T-helper 17 cell (primary cell): Measurements from ENCODE around the gene DBN1. TPM values are rescaled to one million over a fixed set of nuclear protein-coding genes. Genes with fewer than 3 reads are reported as not detected.

Experiments used
- ATAC-seq: fragments of 150-1000 bp; cut with Tn5 transposase; 2 replicates; pipeline ENCODE4 v1.10.0; 2021; ENCODE audit warnings: mild to moderate bottlenecking, moderate library complexity
- DNase-seq, 3 donors: peaks; one replicate each; pipeline versions ENCODE4 v3.0.0 to v3.0.0-alpha.2; 2020 to 2021
- H3K9me3 ChIP-seq: one replicate; pipeline ENCODE4 v1.7.0; 2013; ENCODE audit warnings: low read length, mild to moderate bottlenecking; ENCODE audit not compliant: control insufficient read depth, poor library complexity, severe bottlenecking
- H3K27ac Mint-ChIP-seq: one replicate; pipeline ENCODE4 v1.8.0; 2022; ENCODE audit warnings: mild to moderate bottlenecking, moderate library complexity, mixed read lengths
- H3K27me3 Mint-ChIP-seq: one replicate; pipeline ENCODE4 v1.8.0; 2022; ENCODE audit warnings: mixed read lengths
- H3K36me3 Mint-ChIP-seq: one replicate; pipeline ENCODE4 v1.8.0; 2022; ENCODE audit warnings: low read depth, mixed read lengths
- H3K4me1 Mint-ChIP-seq: one replicate; pipeline ENCODE4 v1.8.0; 2022; ENCODE audit warnings: mild to moderate bottlenecking, mixed read lengths
- H3K4me3 Mint-ChIP-seq: one replicate; pipeline ENCODE4 v1.8.0; 2022; ENCODE audit warnings: mild to moderate bottlenecking, moderate library complexity, mixed read lengths
- total RNA-seq, 4 donors: library from RNA in 2 of 4; stranded (reverse) in 2 of 4; gene quantifications; one replicate each; pipeline ENCODE4 v1.2.3 and lab custom pipeline; 2022 to 2026

Gene DBN1
- total RNA-seq, 2 donors from 2014 or later = 1.2 to 5.0 TPM

DNA sequence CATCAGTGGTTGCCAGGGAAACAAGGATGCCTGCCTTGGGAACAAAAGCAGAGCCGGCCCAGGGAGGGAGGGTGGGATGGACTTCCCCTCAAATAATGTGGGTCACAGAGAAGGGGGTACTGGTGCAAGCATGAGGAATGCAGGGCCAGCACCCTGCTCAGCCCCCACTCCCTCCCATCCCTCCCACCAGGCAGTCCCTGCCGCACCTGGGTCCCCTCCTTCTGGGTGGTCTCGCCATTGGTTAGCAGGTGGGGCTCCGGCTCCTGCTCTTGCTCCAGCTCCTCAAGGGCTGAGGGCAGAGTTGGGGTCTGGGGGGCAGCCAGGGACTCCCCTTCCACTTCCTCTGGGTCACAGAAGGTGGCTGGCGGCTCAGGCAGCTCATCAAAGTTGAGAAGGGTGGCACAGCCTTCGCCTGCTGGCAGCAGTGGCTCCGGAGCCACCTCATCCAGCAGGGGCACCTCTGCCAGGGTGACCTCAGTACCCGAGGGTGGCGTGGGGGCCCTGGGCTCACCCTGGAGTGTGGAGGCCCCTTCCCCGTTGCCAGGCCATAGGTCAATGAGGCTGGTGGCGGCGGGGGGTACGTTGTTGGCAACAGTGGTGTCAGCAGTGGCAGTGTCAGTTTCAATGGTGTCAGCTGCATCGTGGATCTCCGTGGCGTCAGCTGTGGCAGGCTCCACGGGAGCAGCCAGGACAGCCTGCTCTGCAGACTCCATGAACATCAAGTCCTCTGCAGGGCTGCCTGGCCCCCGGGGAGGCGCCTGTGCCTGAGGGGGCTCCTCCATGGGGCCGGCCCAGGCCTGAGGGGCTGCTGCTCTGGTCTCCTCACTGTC, 15.4 kb downstream of the DBN1 start:
- DNase-seq (no peak), ATAC-seq (no peak)
- Mint-ChIP-seq H3K27me3 (no peaks in the 10 kb centered on the region), H3K27ac (no peak overlapping the region), H3K4me1 (peaks cover 30% of the 10 kb centered on the region), H3K4me3 (peak overlapping the region; percentile 62), H3K36me3 (no peaks in the 10 kb centered on the region)
- H3K9me3 ChIP-seq = no peaks in the 10 kb centered on the region

GRCh38 chr5:177456976-177457851, 16.2 kb downstream of the DBN1 start:
- DNase-seq = peak in 2 of 3 donors; percentile 38 to 41
- peak overlapping the region; percentile 62 for H3K4me3 Mint-ChIP-seq
- ATAC-seq = peak; percentile 27
- no peaks in the 10 kb centered on the region for H3K27me3 Mint-ChIP-seq
- H3K9me3 ChIP-seq = no peaks in the 10 kb centered on the region
- no peaks in the 10 kb centered on the region for H3K36me3 Mint-ChIP-seq
- peaks cover 33% of the 10 kb centered on the region for H3K4me1 Mint-ChIP-seq
- H3K27ac Mint-ChIP-seq = peak overlapping the region; percentile 95

GRCh38 chr5:177456591-177456964, 16.9 kb downstream of the DBN1 start:
- peak overlapping the region; percentile 95 for H3K27ac Mint-ChIP-seq

DNA sequence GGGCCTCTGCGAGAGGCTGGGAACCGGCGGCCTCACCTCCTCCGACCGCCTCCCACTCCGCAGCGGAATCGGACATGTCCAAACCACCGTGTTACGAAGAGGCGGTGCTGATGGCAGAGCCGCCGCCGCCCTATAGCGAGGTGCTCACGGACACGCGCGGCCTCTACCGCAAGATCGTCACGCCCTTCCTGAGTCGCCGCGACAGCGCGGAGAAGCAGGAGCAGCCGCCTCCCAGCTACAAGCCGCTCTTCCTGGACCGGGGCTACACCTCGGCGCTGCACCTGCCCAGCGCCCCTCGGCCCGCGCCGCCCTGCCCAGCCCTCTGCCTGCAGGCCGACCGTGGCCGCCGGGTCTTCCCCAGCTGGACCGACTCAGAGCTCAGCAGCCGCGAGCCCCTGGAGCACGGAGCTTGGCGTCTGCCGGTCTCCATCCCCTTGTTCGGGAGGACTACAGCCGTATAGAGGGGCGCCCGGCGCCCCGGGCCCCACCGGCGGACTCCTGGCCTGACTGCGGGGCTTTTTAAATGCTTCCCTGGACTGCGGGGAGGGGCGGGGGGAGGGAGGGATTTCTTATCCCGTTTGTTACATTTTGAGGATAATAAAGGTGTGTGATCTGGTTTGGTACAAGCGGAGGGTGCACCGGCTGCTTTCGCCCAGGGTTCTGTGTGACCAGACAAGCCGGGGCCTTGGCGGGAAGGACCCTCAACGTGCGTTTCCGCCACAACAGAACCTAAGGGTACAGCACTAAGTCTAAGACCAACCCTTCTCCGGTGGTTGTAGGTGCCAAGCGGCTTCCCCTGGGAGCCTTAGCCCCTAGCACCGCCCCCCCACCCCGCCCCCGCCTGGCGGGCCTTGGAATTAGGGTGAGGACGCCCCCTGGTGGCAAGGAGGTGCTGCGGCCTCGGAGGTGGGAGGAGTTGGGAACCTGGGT, 17.5 kb downstream of the DBN1 start:
- H3K36me3 Mint-ChIP-seq = no peaks in the 10 kb centered on the region
- peak; percentile 29 for ATAC-seq
- no peaks in the 10 kb centered on the region for H3K27me3 Mint-ChIP-seq
- no peaks in the 10 kb centered on the region for H3K9me3 ChIP-seq
- peak; percentile 91 to 94 (median 92) for DNase-seq
- peak overlapping the region; percentile 95 for H3K27ac Mint-ChIP-seq
- peak overlapping the region; percentile 85 for H3K4me3 Mint-ChIP-seq
- H3K4me1 Mint-ChIP-seq = peaks cover 28% of the 10 kb centered on the region

More at GRCh38 chr5:177456591-177456964, 16.9 kb downstream of the DBN1 start:
- no peak for ATAC-seq
- no peaks in the 10 kb centered on the region for H3K36me3 Mint-ChIP-seq
- H3K27me3 Mint-ChIP-seq = no peaks in the 10 kb centered on the region
- H3K4me1 Mint-ChIP-seq = peaks cover 32% of the 10 kb centered on the region
- DNase-seq = no peak
- H3K4me3 Mint-ChIP-seq = peak overlapping the region; percentile 85
- no peaks in the 10 kb centered on the region for H3K9me3 ChIP-seq

DNA sequence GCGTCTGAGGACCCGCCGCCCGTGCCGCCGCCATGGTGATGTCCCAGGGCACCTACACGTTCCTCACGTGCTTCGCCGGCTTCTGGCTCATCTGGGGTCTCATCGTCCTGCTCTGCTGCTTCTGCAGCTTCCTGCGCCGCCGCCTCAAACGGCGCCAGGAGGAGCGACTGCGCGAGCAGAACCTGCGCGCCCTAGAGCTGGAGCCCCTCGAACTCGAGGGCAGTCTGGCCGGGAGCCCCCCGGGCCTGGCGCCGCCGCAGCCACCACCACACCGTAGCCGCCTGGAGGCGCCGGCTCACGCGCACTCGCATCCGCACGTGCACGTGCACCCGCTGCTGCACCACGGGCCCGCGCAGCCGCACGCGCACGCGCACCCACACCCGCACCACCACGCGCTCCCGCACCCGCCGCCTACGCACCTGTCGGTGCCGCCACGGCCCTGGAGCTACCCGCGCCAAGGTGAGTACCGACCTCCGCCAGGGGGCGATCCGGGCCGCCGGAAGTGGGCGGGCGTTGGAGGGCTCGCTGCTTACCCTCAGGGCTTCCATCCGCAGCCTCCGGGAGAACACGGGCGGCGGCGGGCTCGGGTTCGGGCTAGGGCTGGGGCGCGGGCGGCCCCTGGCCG, 18.3 kb downstream of the DBN1 start:
- H3K36me3 Mint-ChIP-seq = no peaks in the 10 kb centered on the region
- H3K4me1 Mint-ChIP-seq = peaks cover 32% of the 10 kb centered on the region
- H3K27me3 Mint-ChIP-seq = no peaks in the 10 kb centered on the region
- peak; percentile 69 for ATAC-seq
- no peaks in the 10 kb centered on the region for H3K9me3 ChIP-seq
- H3K4me3 Mint-ChIP-seq = peak overlapping the region; percentile 85
- peak overlapping the region; percentile 95 for H3K27ac Mint-ChIP-seq
- DNase-seq = peak; percentile 91 to 95 (median 92)

DNA sequence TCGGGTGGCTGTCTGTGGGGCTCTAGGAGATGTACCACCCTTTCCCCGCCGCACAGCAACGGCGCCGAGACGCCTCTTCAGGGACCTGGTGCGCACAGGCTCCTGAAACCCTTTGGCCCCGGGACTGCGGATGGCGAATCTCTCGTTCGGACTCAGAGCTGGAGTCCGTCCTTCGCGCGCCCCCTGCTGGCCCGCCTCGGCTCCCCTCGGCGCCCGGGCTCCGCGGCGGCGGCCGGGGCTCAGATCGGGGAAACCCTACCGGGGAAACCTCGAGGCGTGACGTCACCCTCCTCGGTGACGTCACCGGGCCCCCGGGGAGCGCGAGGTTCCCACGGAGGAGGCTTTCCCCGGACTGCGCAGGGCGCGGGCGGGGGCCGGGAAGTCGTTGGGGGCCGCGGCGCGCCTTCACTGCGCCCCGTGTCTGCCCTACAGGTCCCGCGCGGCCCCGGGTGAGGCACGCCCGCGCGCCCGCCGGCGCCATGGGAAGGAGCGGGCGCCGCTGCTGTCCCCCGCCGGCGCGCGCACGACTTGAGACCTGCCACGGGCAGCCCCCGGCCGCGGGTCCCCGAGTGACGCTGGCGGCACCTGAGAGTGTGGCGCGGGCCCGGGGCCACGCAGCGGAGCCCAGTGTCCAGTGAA, 18.9 kb downstream of the DBN1 start:
- H3K27me3 Mint-ChIP-seq = no peaks in the 10 kb centered on the region
- no peaks in the 10 kb centered on the region for H3K9me3 ChIP-seq
- H3K27ac Mint-ChIP-seq = peak overlapping the region; percentile 96
- H3K36me3 Mint-ChIP-seq = no peaks in the 10 kb centered on the region
- ATAC-seq = peak; percentile 63
- H3K4me1 Mint-ChIP-seq = peaks cover 35% of the 10 kb centered on the region
- peak; percentile 97 to 98 (median 97) for DNase-seq
- peak overlapping the region; percentile 85 for H3K4me3 Mint-ChIP-seq

GRCh38 chr5:177453852-177454396, 19.5 kb downstream of the DBN1 start:
- H3K4me1 Mint-ChIP-seq = peaks cover 35% of the 10 kb centered on the region
- DNase-seq (no peak), ATAC-seq (no peak)
- H3K36me3 Mint-ChIP-seq = no peaks in the 10 kb centered on the region
- H3K9me3 ChIP-seq = no peaks in the 10 kb centered on the region
- no peaks in the 10 kb centered on the region for H3K27me3 Mint-ChIP-seq
- peak overlapping the region; percentile 96 for H3K27ac Mint-ChIP-seq
- H3K4me3 Mint-ChIP-seq = peak overlapping the region; percentile 85

GRCh38 chr5:177452688-177453638, 20.5 kb downstream of the DBN1 start:
- no peaks in the 10 kb centered on the region for H3K9me3 ChIP-seq
- Mint-ChIP-seq H3K36me3 (no peaks in the 10 kb centered on the region), H3K4me3 (peak overlapping the region; percentile 53), H3K27me3 (no peaks in the 10 kb centered on the region), H3K27ac (peak overlapping the region; percentile 96), H3K4me1 (peaks cover 42% of the 10 kb centered on the region)
- ATAC-seq (no peak), DNase-seq (no peak)

GRCh38 chr5:177450667-177451424, 22.6 kb downstream of the DBN1 start:
- Mint-ChIP-seq H3K36me3 (no peaks in the 10 kb centered on the region), H3K4me3 (peak overlapping the region; percentile 73), H3K27ac (peak overlapping the region; percentile 93), H3K4me1 (peaks cover 38% of the 10 kb centered on the region), H3K27me3 (no peaks in the 10 kb centered on the region)
- ATAC-seq (no peak), DNase-seq (no peak)
- no peaks in the 10 kb centered on the region for H3K9me3 ChIP-seq

DNA sequence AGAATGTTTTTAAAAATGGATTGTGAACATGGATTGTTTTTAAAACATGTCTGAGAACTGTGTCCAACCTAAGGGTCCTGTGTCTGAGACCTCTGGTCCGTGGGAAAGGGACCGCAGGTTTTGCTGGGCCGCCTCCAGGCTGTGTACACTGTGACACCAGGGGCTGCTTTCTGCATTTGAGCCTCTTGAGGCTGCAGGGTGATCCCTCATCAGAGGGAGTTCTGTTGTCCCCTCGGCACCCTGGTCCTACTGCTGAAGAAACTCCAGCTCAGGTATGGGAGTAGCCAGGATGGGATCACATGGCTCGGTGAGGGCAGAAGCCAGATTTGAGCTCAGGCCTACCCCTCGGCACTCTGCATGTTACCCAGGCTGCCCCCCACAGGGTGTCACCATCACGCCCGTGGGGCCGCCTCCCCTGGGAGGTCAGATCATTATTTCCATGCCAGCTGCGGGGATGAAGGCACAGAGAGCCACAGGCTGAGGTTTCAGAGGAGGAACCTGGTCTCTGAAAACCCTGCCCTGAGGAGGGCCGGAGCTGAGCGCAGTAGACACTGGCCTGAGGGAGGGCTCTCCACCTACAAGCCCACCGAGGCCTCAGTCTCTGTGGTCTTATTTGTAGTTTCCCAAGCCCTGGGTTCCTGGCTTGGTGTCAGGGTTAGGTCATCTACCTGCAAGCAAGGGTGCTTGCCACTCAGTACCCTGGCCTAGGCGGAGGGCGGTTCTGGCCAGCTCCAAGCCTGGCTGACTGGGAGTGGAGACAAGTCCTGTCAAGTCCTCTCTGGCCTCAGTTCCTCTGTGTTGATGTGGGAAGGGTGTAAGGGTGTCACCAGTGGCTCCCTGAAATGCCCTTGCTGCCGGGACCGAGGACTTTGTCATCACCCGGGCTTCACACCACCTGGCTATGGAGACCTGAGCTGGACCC, 24.0 kb downstream of the DBN1 start:
- Mint-ChIP-seq H3K4me1 (peaks cover 50% of the 10 kb centered on the region), H3K4me3 (peak overlapping the region; percentile 9), H3K27ac (peak overlapping the region; percentile 93), H3K27me3 (no peaks in the 10 kb centered on the region), H3K36me3 (no peaks in the 10 kb centered on the region)
- DNase-seq (no peak), ATAC-seq (no peak)
- no peaks in the 10 kb centered on the region for H3K9me3 ChIP-seq
